ENCODE measurements around the gene SUDS3.

GRCh38 chr12:118345355-118345754 is 31.0 kb upstream of the SUDS3 start:
- TF ChIP-seq CTCF (conservative IDR thresholded peaks at IDR 0.05) (no peak), EZH2 (IDR thresholded peaks at IDR 0.05; ENCODE audit: low read depth) (no peak)

Measured in PC-9 (cell line).